ENCODE results near the gene LLCFC1.

DNA sequence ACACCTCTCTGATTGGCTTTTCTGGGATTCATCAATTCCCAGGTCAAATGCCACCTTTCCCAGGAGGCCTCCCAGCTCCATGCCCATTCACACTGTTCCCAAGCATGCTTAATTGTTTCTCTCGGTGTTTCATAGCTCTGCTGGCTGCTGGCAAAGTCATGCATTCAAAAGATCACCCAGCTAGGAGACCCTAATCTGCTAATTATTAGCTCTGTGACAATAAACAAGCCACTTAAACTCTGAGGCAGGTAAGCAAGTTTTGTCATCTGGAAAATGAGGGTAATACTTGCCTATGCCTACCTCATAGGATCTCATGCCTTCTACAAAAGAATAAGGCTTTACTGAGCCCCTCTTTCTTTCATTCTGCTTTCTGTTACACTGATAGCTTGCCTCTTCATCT lies 23.7 kb downstream of the LLCFC1 start:
- TF ChIP-seq, protein P1, sequence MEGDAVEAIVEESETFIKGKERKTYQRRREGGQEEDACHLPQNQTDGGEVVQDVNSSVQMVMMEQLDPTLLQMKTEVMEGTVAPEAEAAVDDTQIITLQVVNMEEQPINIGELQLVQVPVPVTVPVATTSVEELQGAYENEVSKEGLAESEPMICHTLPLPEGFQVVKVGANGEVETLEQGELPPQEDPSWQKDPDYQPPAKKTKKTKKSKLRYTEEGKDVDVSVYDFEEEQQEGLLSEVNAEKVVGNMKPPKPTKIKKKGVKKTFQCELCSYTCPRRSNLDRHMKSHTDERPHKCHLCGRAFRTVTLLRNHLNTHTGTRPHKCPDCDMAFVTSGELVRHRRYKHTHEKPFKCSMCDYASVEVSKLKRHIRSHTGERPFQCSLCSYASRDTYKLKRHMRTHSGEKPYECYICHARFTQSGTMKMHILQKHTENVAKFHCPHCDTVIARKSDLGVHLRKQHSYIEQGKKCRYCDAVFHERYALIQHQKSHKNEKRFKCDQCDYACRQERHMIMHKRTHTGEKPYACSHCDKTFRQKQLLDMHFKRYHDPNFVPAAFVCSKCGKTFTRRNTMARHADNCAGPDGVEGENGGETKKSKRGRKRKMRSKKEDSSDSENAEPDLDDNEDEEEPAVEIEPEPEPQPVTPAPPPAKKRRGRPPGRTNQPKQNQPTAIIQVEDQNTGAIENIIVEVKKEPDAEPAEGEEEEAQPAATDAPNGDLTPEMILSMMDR (IDR thresholded peaks at IDR 0.05): no peak
- TF ChIP-seq POLR2A (IDR thresholded peaks at IDR 0.05): no peak

Data from sigmoid colon (tissue), 3 donors.